Measurements from ENCODE around the gene DENND2D.
A peak's percentile ranks its signal among the peaks of the same experiment; 100 is the strongest.

Gene DENND2D

GRCh38 chr1:111175349-111175748 is 25.1 kb downstream of the DENND2D start:
- DNase-seq (ENCODE audit: low read depth), result no peak

- DNase-seq (ENCODE audit: low read depth), result no peak
Measured at GRCh38 chr1:111174070-111174469, 26.4 kb downstream of the DENND2D start.

GRCh38 chr1:111172463-111172862 is 28.0 kb downstream of the DENND2D start:
- DNase-seq (ENCODE audit: low read depth), result no peak

- no peak for DNase-seq (ENCODE audit: low read depth)
Measured at GRCh38 chr1:111164151-111164550, 36.3 kb downstream of the DENND2D start.

GRCh38 chr1:111163363-111163762 is 37.1 kb downstream of the DENND2D start:
- DNase-seq (ENCODE audit: low read depth), result no peak

GRCh38 chr1:111162488-111162880 is 38.0 kb downstream of the DENND2D start:
- DNase-seq (ENCODE audit: low read depth), result no peak

GRCh38 chr1:111161843-111162487 is 38.5 kb downstream of the DENND2D start:
- no peak for DNase-seq (ENCODE audit: low read depth)

- no peak for DNase-seq (ENCODE audit: low read depth)
Measured at GRCh38 chr1:111157431-111157830, 43.0 kb downstream of the DENND2D start.

- no peak for DNase-seq (ENCODE audit: low read depth)
Measured at GRCh38 chr1:111154021-111154999, 46.1 kb downstream of the DENND2D start.

- DNase-seq (ENCODE audit: low read depth), result no peak
Measured at GRCh38 chr1:111151838-111152237, 48.6 kb downstream of the DENND2D start.

- DNase-seq (ENCODE audit: low read depth), result no peak
Measured at GRCh38 chr1:111148376-111148881, 52.0 kb downstream of the DENND2D start.

GRCh38 chr1:111147948-111148347 is 52.5 kb downstream of the DENND2D start:
- DNase-seq (ENCODE audit: low read depth), result no peak

GRCh38 chr1:111145963-111146768 is 54.3 kb downstream of the DENND2D start:
- DNase-seq (ENCODE audit: low read depth), result no peak

- no peak for DNase-seq (ENCODE audit: low read depth)
Measured at GRCh38 chr1:111145542-111145941, 54.9 kb downstream of the DENND2D start.

- DNase-seq (ENCODE audit: low read depth), result no peak
Measured at GRCh38 chr1:111142356-111142975, 58.0 kb downstream of the DENND2D start.

GRCh38 chr1:111141245-111142220 is 58.9 kb downstream of the DENND2D start:
- no peak for DNase-seq (ENCODE audit: low read depth)

- DNase-seq (ENCODE audit: low read depth), result peak; percentile 55
Measured at GRCh38 chr1:111140680-111140967, 59.8 kb downstream of the DENND2D start.

GRCh38 chr1:111139956-111140679 is 60.3 kb downstream of the DENND2D start, which contains the start of the genes CEPT1 and DRAM2:
CEPT1 (plus strand) TSS chr1:111140223; CDS start chr1:111147715, 7,492 bp downstream.
DRAM2 (minus strand) TSS chr1:111140093; CDS start chr1:111131554, 8,539 bp downstream.
- DNase-seq (ENCODE audit: low read depth), result peak; percentile 97

GRCh38 chr1:111139324-111139955 is 61.0 kb downstream of the DENND2D start:
- DNase-seq (ENCODE audit: low read depth), result peak; percentile 36
